ENCODE data around the gene CEACAM16. TPM values are rescaled to one million over a fixed set of nuclear protein-coding genes. Genes with fewer than 3 reads are reported as not detected.

Gene CEACAM16
- total and polyA plus RNA-seq, 9 of the 15 experiments (the other 6 are each of a cell fraction or from before 2014, with no cell fraction given): not detected

DNA sequence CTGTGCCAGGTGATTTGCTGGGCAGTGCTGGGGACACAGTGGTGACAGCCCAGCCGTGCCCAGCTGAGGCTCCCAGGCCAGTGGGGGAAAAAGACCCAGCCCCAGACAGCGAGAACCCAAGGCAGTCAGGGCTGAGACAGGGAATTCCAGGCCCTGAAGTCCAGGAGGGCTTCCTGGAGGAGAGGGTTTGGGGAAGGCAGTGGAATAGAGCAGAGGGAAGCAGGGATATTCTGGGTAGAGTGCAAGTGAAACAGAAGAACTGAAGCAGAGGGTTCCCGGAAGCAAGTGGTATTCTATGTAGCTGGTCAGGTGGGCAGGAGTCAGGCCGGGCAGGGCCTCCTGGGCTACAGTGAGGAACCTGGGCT is 1.3 kb upstream of the CEACAM16 start:
- FAIRE-seq (peak; percentile 11), DNase-seq (ENCODE audit: extremely low read depth in 1 of 4, low spot score in 3 of 4) (no peak), ATAC-seq (no peak)
- POLR2A ChIA-PET: no interaction called here
- Histone ChIP-seq H3K4me1 (replicated peaks in 1 of 2; ENCODE audit: control insufficient read depth in 2 of 2, insufficient read depth in 2 of 2, low read length in 2 of 2) (peaks cover 18 to 38% of the 10 kb centered on the region in 2 experiments; a peak in 4 of 5 replicates), H3K27ac (ENCODE audit: extremely low read depth, low read depth, low read length) (no peak overlapping the region), H4K20me1 (replicated peaks; ENCODE audit: control insufficient read depth, insufficient read depth, low read length) (no peaks in the 10 kb centered on the region), H3K27me3 (ENCODE audit: control insufficient read depth in 2 of 2, insufficient read depth in 2 of 2, low read length in 2 of 2) (no peaks in the 10 kb centered on the region), H3K4me2 (ENCODE audit: insufficient read depth, low read length) (no peak overlapping the region), H3K9me1 (ENCODE audit: control insufficient read depth, insufficient read depth, low read length) (no peaks in the 10 kb centered on the region), H3K9me3 (replicated peaks; ENCODE audit: control insufficient read depth, insufficient read depth, low read depth, low read length) (no peaks in the 10 kb centered on the region), H3K79me2 (ENCODE audit: control insufficient read depth, insufficient read depth, low read length) (no peaks in the 10 kb centered on the region), H3K4me3 (no peak overlapping the region), H2AFZ (ENCODE audit: low read depth, low read length) (no peak overlapping the region), H3K9ac (ENCODE audit: insufficient read depth in 1 of 2, low read depth in 2 of 2, low read length in 2 of 2) (peak overlapping the region in 1 of 2 experiments; percentile 85; a peak in 2 of 4 replicates), H3K36me3 (ENCODE audit: control insufficient read depth, insufficient read depth, low read length) (no peaks in the 10 kb centered on the region)
- BruUV-seq (replicated peaks): no TSS peak
- CTCF ChIA-PET (ENCODE audit: low intra/inter-chr PET ratio): no interaction called here
- WGBS (ENCODE audit: insufficient coverage, low coverage, missing lambda C conversion rate): 87% methylated on average over 4 of the region's 4 CpGs
- peak in 1 of 2 experiments; percentile 25; a peak in 1 of 4 replicates for TF ChIP-seq RCOR1 (IDR thresholded peaks at IDR 0.05; ENCODE audit: borderline replicate concordance in 1 of 2, low read depth in 2 of 2, low read length in 2 of 2)
- TF ChIP-seq KDM1A (IDR thresholded peaks at IDR 0.05): peak; percentile 41 to 70; a peak in 3 of 4 replicates
- TF ChIP-seq U2AF1 (optimal IDR thresholded peaks at IDR 0.05; ENCODE audit: low read depth, low read length): no peak
- peak; percentile 88 for TF ChIP-seq BCOR (IDR thresholded peaks at IDR 0.05)
- peak; percentile 43 for TF ChIP-seq RBM25 (IDR thresholded peaks at IDR 0.05; ENCODE audit: low read depth, low read length, severe bottlenecking)
- TF ChIP-seq SMARCA5 (IDR thresholded peaks at IDR 0.05): peak; percentile 72; the same call in 1 of the 2 replicates
- TF ChIP-seq MCM3 (IDR thresholded peaks at IDR 0.05): no peak
- peak; percentile 99 for TF ChIP-seq ZFP36 (IDR thresholded peaks at IDR 0.05; ENCODE audit: low read depth, low read length, partially characterized antibody)
- TF ChIP-seq HDAC2 (IDR thresholded peaks at IDR 0.05): peak; percentile 46; the same call in 1 of the 2 replicates
- peak; percentile 90 for TF ChIP-seq ZNF436 (CRISPR knock-in tag; IDR thresholded peaks at IDR 0.05)
- TF ChIP-seq, protein P1, sequence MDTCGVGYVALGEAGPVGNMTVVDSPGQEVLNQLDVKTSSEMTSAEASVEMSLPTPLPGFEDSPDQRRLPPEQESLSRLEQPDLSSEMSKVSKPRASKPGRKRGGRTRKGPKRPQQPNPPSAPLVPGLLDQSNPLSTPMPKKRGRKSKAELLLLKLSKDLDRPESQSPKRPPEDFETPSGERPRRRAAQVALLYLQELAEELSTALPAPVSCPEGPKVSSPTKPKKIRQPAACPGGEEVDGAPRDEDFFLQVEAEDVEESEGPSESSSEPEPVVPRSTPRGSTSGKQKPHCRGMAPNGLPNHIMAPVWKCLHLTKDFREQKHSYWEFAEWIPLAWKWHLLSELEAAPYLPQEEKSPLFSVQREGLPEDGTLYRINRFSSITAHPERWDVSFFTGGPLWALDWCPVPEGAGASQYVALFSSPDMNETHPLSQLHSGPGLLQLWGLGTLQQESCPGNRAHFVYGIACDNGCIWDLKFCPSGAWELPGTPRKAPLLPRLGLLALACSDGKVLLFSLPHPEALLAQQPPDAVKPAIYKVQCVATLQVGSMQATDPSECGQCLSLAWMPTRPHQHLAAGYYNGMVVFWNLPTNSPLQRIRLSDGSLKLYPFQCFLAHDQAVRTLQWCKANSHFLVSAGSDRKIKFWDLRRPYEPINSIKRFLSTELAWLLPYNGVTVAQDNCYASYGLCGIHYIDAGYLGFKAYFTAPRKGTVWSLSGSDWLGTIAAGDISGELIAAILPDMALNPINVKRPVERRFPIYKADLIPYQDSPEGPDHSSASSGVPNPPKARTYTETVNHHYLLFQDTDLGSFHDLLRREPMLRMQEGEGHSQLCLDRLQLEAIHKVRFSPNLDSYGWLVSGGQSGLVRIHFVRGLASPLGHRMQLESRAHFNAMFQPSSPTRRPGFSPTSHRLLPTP (IDR thresholded peaks at IDR 0.05; ENCODE audit: borderline replicate concordance, extremely low read depth, insufficient read length): peak; percentile 12
- intact Hi-C loops (cut with micrococcal nuclease): no loop called here
- in situ Hi-C loops (cut with MboI): no loop called here
